HEK293T (cell line): ENCODE data around the gene RET.

ENCODE experiments used
- CTCF ChIA-PET: fragments of 350-600 bp; formaldehyde crosslinking; extraction: SDS; loops from one replicate; lab custom pipeline; 2021; ENCODE audit warnings: antibody characterized with exemption, inconsistent platforms; lab: Yijun Ruan, JAX
- POLR2A ChIA-PET: fragments of 350-600 bp; formaldehyde crosslinking; extraction: SDS; loops from one replicate; lab custom pipeline; 2020; ENCODE audit warnings: antibody characterized with exemption, inconsistent platforms; lab: Yijun Ruan, JAX
- DNase-seq: peaks from one replicate; pipeline ENCODE4 v3.0.0; 2012; ENCODE audit warnings: mixed read lengths; ENCODE audit errors: extremely low spot score
- ARNT ChIP-seq: fragments of 450-650 bp; IDR thresholded peaks from 2 replicates; pipeline ENCODE4 v1.6.1; 2017; ENCODE audit warnings: mild to moderate bottlenecking
- BHLHE40 ChIP-seq: fragments of 450-650 bp; IDR thresholded peaks from 2 replicates; pipeline ENCODE4 v1.6.1; 2016; ENCODE audit warnings: mild to moderate bottlenecking, moderate library complexity, borderline replicate concordance
- CTBP1 ChIP-seq: fragments of 450-650 bp; IDR thresholded peaks from 2 replicates; pipeline ENCODE4 v1.6.1; 2016; ENCODE audit warnings: borderline replicate concordance
- ELF4 ChIP-seq: fragments of 450-650 bp; IDR thresholded peaks from 2 replicates; pipeline ENCODE4 v1.6.1; 2017; ENCODE audit warnings: antibody characterized with exemption
- FOXA1 ChIP-seq: fragments of 450-650 bp; IDR thresholded peaks from 2 replicates; pipeline ENCODE4 v1.6.1; 2016; ENCODE audit warnings: mild to moderate bottlenecking
- FOXK2 ChIP-seq: fragments of 450-650 bp; IDR thresholded peaks from 2 replicates; pipeline ENCODE4 v1.6.1; 2016; ENCODE audit warnings: mild to moderate bottlenecking
- FOXM1 ChIP-seq: fragments of 450-650 bp; IDR thresholded peaks from 2 replicates; pipeline ENCODE4 v1.6.1; 2017; ENCODE audit warnings: mild to moderate bottlenecking, borderline replicate concordance
- HDGF ChIP-seq: fragments of 450-650 bp; IDR thresholded peaks from 2 replicates; pipeline ENCODE4 v1.6.1; 2017; ENCODE audit warnings: antibody characterized with exemption, borderline replicate concordance
- L3MBTL2 ChIP-seq: fragments of 450-650 bp; conservative IDR thresholded peaks from 2 replicates; pipeline ENCODE4 v1.6.1; 2016; ENCODE audit warnings: mild to moderate bottlenecking
- LEF1 ChIP-seq: fragments of 450-650 bp; IDR thresholded peaks from 2 replicates; pipeline ENCODE4 v1.6.1; 2017; ENCODE audit warnings: mild to moderate bottlenecking, borderline replicate concordance
- NFRKB ChIP-seq: fragments of 450-650 bp; IDR thresholded peaks from 2 replicates; pipeline ENCODE4 v1.6.1; 2016; ENCODE audit warnings: mild to moderate bottlenecking, moderate library complexity
- PKNOX1 ChIP-seq: fragments of 450-650 bp; IDR thresholded peaks from 2 replicates; pipeline ENCODE4 v1.6.1; 2016
- SP1 ChIP-seq: fragments of 450-650 bp; IDR thresholded peaks from 2 replicates; pipeline ENCODE4 v1.6.1; 2017
- SUZ12 ChIP-seq: fragments of 450-650 bp; IDR thresholded peaks from 2 replicates; pipeline ENCODE4 v1.6.1; 2016; ENCODE audit warnings: mild to moderate bottlenecking
- TARDBP ChIP-seq: fragments of 450-650 bp; IDR thresholded peaks from 2 replicates; pipeline ENCODE4 v1.6.1; 2016
- ZNF384 ChIP-seq: fragments of 450-650 bp; IDR thresholded peaks from 2 replicates; pipeline ENCODE4 v1.6.1; 2016

RET gene

GRCh38 chr10:43130770-43131171, 53.9 kb downstream of the RET start:
- DNase-seq, result no peak
- CTCF ChIA-PET, result no interaction called here
- TF ChIP-seq ELF4, result no peak
- no peak for TF ChIP-seq L3MBTL2
- TF ChIP-seq SUZ12, result no peak
- no peak for TF ChIP-seq HDGF
- no peak for TF ChIP-seq BHLHE40
- TF ChIP-seq PKNOX1, result no peak
- no peak for TF ChIP-seq LEF1
- no peak for TF ChIP-seq FOXK2
- TF ChIP-seq FOXA1, result no peak
- TF ChIP-seq NFRKB, result no peak
- POLR2A ChIA-PET, result no interaction called here

GRCh38 chr10:43131256-43131655, 54.4 kb downstream of the RET start:
- DNase-seq, result no peak
- POLR2A ChIA-PET, result no interaction called here

GRCh38 chr10:43131906-43132305, 55.0 kb downstream of the RET start:
- POLR2A ChIA-PET, result no interaction called here
- TF ChIP-seq SP1 (no peak), CTBP1 (no peak), NFRKB (no peak), ARNT (no peak)
- DNase-seq, result no peak
- CTCF ChIA-PET, result no interaction called here

More at GRCh38 chr10:43131256-43131655, 54.4 kb downstream of the RET start:
- TF ChIP-seq ELF4 (no peak), HDGF (no peak), L3MBTL2 (no peak), LEF1 (no peak), TARDBP (no peak), SP1 (no peak), FOXK2 (no peak), SUZ12 (no peak), ZNF384 (no peak), PKNOX1 (no peak), ARNT (no peak), FOXM1 (no peak), CTBP1 (no peak), NFRKB (no peak), BHLHE40 (no peak), FOXA1 (no peak)
- CTCF ChIA-PET, result no interaction called here

GRCh38 chr10:43132867-43133787, 56.3 kb downstream of the RET start:
- ChIA-PET POLR2A (interaction anchor here (1.2 kb wide), 1 partner anchor 12 kb away, joined by 3 read pairs; no protein-coding TSS in a partner anchor), CTCF (no interaction called here)
- DNase-seq, result no peak
- TF ChIP-seq L3MBTL2 (no peak), NFRKB (no peak), ZNF384 (no peak), BHLHE40 (no peak), LEF1 (no peak), SUZ12 (no peak), HDGF (no peak), CTBP1 (no peak), FOXA1 (no peak), ELF4 (no peak), FOXM1 (no peak), FOXK2 (no peak), SP1 (no peak), TARDBP (no peak), ARNT (no peak), PKNOX1 (no peak)

- CTCF ChIA-PET, result no interaction called here
- POLR2A ChIA-PET, result interaction anchor here (1.2 kb wide), 1 partner anchor 13 kb away, joined by 3 read pairs; no protein-coding TSS in a partner anchor
Measured at GRCh38 chr10:43134126-43134905, 57.4 kb downstream of the RET start.

More at GRCh38 chr10:43134126-43134905, 57.4 kb downstream of the RET start:
- DNase-seq, result no peak
- TF ChIP-seq FOXM1 (no peak), HDGF (no peak), LEF1 (no peak), NFRKB (no peak), SP1 (no peak), FOXK2 (no peak), FOXA1 (no peak), CTBP1 (no peak), ZNF384 (no peak), SUZ12 (no peak), L3MBTL2 (no peak), TARDBP (no peak), ARNT (no peak), BHLHE40 (no peak), ELF4 (no peak), PKNOX1 (no peak)
